Activated T-helper 1 cell treated with anti-CD3 and anti-CD28 coated beads, Interleukin-12 subunit alpha, Interleukin-12 subunit beta, Interleukin-2, Interleukin-4 antibody, amounts not matched to agents 30 ng/mL and 10 ng/mL and 1 ng/mL, durations not matched to agents 14 hours and 24 hours and 36 hours (primary cell): Measurements from ENCODE around the gene CCNL1. TPM values are rescaled to one million over a fixed set of nuclear protein-coding genes. Genes with fewer than 3 reads are reported as not detected.

Source experiments
- DNase-seq: peaks from one replicate; pipeline ENCODE4 v3.0.0; 2021; ENCODE audit warnings: low spot score
- H3K27ac Mint-ChIP-seq: one replicate; pipeline ENCODE4 v1.8.0; 2021; ENCODE audit warnings: mild to moderate bottlenecking, mixed read lengths
- H3K27me3 Mint-ChIP-seq: one replicate; pipeline ENCODE4 v1.8.0; 2022; ENCODE audit warnings: mild to moderate bottlenecking, moderate library complexity, mixed read lengths; ENCODE audit not compliant: insufficient read depth
- H3K36me3 Mint-ChIP-seq: one replicate; pipeline ENCODE4 v1.8.0; 2021; ENCODE audit warnings: low read depth, mixed read lengths
- H3K4me1 Mint-ChIP-seq: one replicate; pipeline ENCODE4 v1.8.0; 2021; ENCODE audit warnings: low read depth, mixed read lengths
- H3K4me3 Mint-ChIP-seq: one replicate; pipeline ENCODE4 v1.8.0; 2021; ENCODE audit warnings: mild to moderate bottlenecking, moderate library complexity, mixed read lengths
- H3K9me3 Mint-ChIP-seq: one replicate; pipeline ENCODE4 v1.8.0; 2021; ENCODE audit warnings: mixed read lengths
- intact Hi-C: fragments of 100-400 bp; cut with micrococcal nuclease; formaldehyde crosslinking; loops from one replicate; pipeline ENCODE4 v1.15.1; 2024
- total RNA-seq: library from RNA; stranded (reverse); gene quantifications from 2 replicates; pipeline ENCODE4 v1.2.3, GENCODE V29; 2022

CCNL1 gene
- total RNA-seq, 1 donor from 2014 or later, result 167 TPM

DNA sequence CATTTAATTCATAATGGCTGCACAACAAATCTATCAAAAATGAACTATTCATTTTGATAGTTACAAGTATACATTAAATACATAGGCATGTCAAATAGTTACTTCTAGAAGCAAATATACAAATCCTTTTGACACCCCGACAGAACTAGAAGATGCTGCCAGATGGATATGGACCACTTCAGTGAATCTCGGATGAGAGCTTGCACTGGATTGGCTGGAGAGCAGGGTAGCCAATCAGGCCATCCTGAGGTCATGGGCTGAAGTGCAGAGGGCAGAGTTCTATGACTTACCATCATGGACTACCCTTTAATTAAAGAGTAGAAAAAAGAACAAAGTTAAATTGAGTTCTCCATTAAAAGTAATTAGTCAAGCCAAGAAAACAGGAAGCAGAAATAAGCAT, 8.3 kb downstream of the CCNL1 start:
- no peaks in the 10 kb centered on the region for H3K27me3 Mint-ChIP-seq
- intact Hi-C loops, result loop anchor here (1.0 kb wide), 1 partner anchor 9 kb away; the partner anchor contains the start of gene CCNL1
- no peak overlapping the region for H3K4me3 Mint-ChIP-seq

DNA sequence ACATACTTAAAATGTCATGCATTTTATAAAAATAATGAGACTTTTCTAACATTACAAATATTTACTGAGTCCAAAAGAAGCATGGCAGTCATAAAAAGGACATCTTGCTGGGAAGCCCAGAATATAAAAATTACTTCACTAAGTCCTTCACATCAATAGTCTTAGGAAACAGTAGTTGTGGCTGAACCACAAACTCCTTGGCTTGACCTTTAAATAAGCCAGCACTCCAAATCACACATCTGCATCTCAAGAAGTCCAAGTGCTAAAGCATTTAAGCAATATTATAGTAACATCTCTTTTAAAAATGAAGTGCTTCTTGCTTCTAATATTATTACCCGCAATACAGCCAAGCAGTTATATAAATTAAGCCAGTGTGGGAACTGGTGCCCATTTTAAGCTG, 8.8 kb downstream of the CCNL1 start:
- H3K9me3 Mint-ChIP-seq, result no peaks in the 10 kb centered on the region

More for the DNA sequence above, 8.3 kb downstream of the CCNL1 start:
- H3K4me1 Mint-ChIP-seq, result peaks cover 61% of the 10 kb centered on the region
- peak overlapping the region; percentile 31 for H3K27ac Mint-ChIP-seq
- no peak for DNase-seq
- H3K36me3 Mint-ChIP-seq, result peaks cover 84% of the 10 kb centered on the region
- H3K9me3 Mint-ChIP-seq, result no peaks in the 10 kb centered on the region

DNA sequence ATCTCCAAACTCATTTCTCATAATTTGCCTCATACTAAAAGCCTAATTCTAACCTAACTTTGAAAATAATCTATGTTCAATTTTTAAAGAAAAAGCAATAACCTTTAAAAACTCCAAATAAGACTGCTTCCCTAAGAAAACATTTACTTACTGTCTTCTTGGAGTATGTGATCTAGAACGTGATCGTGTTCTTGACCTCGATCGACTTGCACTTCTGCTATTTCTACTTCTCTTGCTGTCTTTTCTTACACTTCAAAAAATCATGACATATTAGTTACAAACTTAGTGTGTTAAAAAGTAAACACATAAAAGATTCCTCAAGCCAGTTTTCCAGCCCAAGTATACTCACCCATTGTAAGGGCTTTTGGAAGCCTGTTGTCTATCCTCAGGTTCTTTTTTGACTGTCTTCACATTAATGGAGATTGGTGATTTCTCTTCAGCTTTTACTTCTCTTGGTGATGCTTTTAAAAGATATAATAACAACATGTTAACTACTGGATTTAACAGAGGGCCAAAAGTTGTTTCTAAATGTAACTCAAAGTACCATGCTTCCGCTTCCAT, 10.7 kb downstream of the CCNL1 start:
- H3K4me1 Mint-ChIP-seq, result peaks cover 37% of the 10 kb centered on the region
- intact Hi-C loops, result loop anchor here (1.0 kb wide), 1 partner anchor 8 kb away; no protein-coding TSS in a partner anchor

More for the DNA sequence above, 8.8 kb downstream of the CCNL1 start:
- H3K36me3 Mint-ChIP-seq, result peaks cover 82% of the 10 kb centered on the region
- no peak for DNase-seq
- H3K27ac Mint-ChIP-seq, result no peak overlapping the region
- no peaks in the 10 kb centered on the region for H3K27me3 Mint-ChIP-seq
- intact Hi-C loops, result no loop called here
- peaks cover 56% of the 10 kb centered on the region for H3K4me1 Mint-ChIP-seq
- no peak overlapping the region for H3K4me3 Mint-ChIP-seq

DNA sequence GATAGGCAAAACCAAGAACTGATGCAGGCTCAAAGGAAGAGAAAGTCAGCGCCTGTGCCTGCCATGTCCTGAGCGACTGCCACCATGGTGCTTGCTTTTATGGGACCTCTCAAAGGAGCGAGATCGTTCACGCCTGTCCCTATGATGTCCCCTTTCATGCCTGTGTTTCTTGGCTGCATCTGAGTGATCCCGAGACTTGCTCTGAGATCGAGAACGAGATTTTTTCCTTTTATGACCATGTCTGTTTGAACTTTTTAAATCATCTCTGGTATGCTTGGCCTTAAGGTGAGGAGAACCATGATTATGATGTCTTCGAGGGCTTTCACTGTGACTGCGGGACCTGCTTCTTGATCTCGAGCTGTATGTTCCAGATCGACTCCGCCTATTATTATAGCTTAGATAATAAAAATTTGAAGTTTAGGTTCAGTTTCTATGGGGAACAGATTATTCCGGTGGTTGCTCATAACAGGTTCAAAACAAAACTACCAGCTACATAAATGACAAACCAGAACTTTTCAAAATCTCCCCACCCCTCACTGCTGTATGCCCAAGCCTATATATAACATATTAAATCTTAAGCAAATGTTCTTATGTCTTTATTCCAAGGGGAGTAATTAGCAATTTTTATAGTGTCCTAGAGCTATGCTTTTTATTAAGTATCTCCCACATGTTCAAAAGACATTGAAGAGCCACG, 11.6 kb downstream of the CCNL1 start:
- no peak for DNase-seq
- Mint-ChIP-seq H3K36me3 (peaks cover 78% of the 10 kb centered on the region), H3K27me3 (no peaks in the 10 kb centered on the region), H3K4me3 (no peak overlapping the region), H3K9me3 (no peaks in the 10 kb centered on the region), H3K27ac (peak overlapping the region; percentile 53), H3K4me1 (peaks cover 30% of the 10 kb centered on the region)
- intact Hi-C loops, result no loop called here

More for the DNA sequence above, 10.7 kb downstream of the CCNL1 start:
- H3K36me3 Mint-ChIP-seq, result peaks cover 78% of the 10 kb centered on the region
- no peak overlapping the region for H3K4me3 Mint-ChIP-seq
- peak overlapping the region; percentile 38 for H3K27ac Mint-ChIP-seq
- no peak for DNase-seq
- no peaks in the 10 kb centered on the region for H3K27me3 Mint-ChIP-seq
- no peaks in the 10 kb centered on the region for H3K9me3 Mint-ChIP-seq

DNA sequence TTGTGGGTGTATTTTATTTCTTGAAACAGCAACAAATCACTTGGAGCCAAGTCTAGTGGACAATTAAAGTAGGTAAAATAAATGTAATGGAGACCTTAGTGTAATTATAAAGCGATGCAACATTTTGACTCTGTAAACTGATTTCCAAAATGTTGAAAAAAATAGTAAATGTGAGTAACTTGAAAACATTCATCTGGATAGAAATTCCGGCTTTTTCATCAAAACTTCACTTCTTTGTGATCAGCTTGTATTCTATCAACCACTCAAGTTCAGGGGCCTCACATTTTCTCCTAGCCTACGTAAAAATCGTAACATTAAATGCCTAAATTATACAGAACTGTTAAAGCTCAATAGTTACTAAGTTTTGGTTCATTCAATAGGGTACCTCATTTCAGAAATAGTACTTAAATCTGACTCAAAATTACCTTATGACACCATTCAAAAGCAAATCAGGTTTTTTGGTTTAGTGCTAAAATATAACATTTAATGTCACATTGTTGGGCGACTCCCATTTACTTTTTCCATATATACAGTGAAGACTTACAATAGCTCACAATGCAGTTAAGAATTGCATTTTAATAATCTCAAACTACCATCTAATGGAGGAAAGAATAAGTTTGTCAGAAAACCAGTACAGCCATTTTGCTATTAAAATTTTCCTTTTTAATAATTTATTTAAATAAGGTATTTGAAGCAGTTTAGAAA, 12.7 kb downstream of the CCNL1 start:
- Mint-ChIP-seq H3K4me1 (peaks cover 27% of the 10 kb centered on the region), H3K27me3 (no peaks in the 10 kb centered on the region), H3K4me3 (no peak overlapping the region), H3K9me3 (no peaks in the 10 kb centered on the region), H3K27ac (no peak overlapping the region), H3K36me3 (peaks cover 73% of the 10 kb centered on the region)
- DNase-seq, result no peak
- intact Hi-C loops, result no loop called here

DNA sequence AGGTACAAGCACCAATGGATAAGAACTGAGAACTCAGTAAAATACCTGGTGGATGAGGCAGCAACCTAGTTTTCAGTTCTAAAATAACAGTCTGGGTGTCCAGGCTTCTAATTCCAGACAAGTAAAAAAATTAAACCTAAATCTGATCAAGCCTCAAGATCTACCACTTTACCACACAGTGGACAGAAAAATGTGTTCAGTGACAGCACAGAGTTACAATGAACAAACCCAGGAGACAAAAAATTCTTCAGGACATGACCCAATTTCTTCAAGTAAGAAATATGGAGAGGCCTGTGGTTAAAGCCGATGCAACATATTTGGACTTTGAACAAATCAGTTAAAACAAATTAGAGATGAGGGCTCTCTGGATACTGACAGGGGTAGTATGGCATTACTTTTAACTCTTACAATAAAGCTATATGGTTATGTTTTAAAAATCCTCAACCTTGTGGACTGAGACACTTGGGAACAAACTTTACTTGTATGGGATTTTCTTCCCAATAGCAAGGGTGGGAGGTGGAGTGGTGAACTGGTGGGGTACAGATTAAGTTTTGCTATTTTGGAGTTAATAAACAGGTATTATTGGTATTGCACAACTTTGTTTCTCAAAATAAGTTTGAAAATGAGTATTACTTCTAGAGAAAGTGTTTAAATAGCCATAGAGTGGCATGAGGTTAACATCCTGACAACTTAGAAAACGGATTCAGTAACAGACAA, 14.2 kb downstream of the CCNL1 start:
- Mint-ChIP-seq H3K4me3 (no peak overlapping the region), H3K36me3 (peaks cover 63% of the 10 kb centered on the region)

DNA sequence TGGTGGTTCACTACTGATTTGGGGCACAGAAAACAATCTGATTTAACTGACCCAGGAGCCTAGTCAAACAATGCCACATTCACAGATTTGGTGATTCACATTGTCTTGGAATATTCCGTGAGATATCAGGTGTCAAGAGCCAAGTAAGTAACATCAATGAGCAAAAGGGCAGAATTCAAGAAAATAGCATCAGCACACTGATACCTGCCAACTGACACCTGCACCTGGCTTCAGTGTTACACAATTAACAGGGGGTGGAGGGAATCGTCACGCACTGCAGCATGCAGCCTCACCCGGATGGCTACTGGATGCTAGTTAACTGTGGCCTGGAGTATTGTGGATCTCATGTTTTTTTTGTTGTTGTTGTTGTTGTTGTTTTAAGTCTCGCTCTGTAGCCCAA, 17.6 kb downstream of the CCNL1 start:
- Mint-ChIP-seq H3K27me3 (no peaks in the 10 kb centered on the region), H3K9me3 (no peaks in the 10 kb centered on the region), H3K4me1 (peaks cover 3% of the 10 kb centered on the region), H3K27ac (no peak overlapping the region), H3K36me3 (peaks cover 49% of the 10 kb centered on the region), H3K4me3 (no peak overlapping the region)
- no peak for DNase-seq
- intact Hi-C loops, result loop anchor here (2.0 kb wide), 1 partner anchor 14 kb away; no protein-coding TSS in a partner anchor

More for the DNA sequence above, 14.2 kb downstream of the CCNL1 start:
- no peaks in the 10 kb centered on the region for H3K9me3 Mint-ChIP-seq
- H3K27ac Mint-ChIP-seq, result peak overlapping the region; percentile 22
- intact Hi-C loops, result no loop called here
- no peak for DNase-seq
- no peaks in the 10 kb centered on the region for H3K27me3 Mint-ChIP-seq
- H3K4me1 Mint-ChIP-seq, result peaks cover 13% of the 10 kb centered on the region

DNA sequence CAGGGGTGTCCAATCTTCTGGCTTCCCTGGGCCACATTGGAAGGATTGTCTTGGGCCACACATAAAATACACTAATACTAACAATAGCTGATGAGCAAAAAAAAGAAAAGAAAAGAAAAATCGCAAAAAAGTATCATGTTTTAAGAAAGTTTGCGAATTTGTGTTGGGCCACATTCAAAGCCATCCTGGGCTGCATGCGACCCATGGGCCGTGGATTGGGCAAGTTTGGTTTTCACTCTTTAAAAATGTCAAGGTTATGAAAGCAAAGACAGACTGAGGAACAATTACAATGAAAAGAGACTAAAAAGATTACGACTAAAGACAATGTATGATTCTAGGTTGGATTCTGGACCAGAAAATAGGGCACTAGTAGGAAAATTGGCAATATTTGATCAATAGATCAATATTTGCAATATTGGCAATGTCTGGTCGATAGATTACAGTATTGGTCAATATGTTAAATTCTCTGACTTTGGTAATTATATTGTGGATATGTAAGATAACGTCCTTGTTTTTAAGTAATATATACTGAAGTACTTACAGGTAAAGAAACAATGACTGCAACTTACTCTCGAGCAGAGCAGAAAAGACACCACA, 19.9 kb downstream of the CCNL1 start:
- no peak overlapping the region for H3K4me3 Mint-ChIP-seq
- no peaks in the 10 kb centered on the region for H3K9me3 Mint-ChIP-seq
- intact Hi-C loops, result loop anchor here (5.0 to 10.0 kb wide), 3 partner anchors 125 to 1098 kb away; no protein-coding TSS in a partner anchor
- H3K27ac Mint-ChIP-seq, result no peak overlapping the region
- H3K4me1 Mint-ChIP-seq, result peaks cover 25% of the 10 kb centered on the region
- no peaks in the 10 kb centered on the region for H3K27me3 Mint-ChIP-seq
- no peak for DNase-seq
- peaks cover 34% of the 10 kb centered on the region for H3K36me3 Mint-ChIP-seq

DNA sequence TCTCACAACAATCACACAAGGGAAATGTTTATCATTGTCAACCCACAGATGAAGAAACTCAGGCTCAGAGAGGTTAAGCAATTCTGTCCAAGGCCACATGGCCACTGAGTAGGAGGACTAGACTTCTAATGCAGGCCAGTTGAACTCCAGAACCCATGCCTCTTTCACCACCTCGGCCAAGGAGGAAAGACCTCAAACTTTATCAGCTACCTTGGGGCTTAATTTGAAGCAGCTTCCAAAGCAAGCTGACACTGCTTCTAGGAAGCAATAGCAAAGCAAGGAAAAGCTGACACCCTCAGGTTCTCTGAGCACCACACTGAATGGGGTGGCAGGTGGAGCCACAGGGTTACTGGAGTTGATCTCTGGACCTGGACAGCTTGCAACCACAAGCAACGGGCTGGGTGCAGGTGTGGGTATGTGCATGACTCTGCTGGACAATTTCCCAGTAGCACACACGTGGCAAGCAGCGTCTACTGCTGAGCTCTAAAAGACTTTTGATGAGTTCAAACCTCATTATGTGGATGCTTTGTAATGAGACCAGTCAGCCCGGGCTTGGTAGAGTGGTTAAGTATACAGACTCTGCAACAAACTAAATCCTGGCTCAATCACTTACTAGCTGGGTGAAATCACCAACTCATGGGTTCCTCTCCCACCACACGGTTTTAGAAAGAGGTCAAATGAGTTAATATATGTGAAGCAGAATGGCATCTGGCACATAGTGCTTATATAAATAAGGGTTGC, 23.1 kb downstream of the CCNL1 start:
- H3K27ac Mint-ChIP-seq, result peak overlapping the region; percentile 35
- intact Hi-C loops, result loop anchor here (1.0 to 10.0 kb wide), 9 partner anchors 8 to 1095 kb away; partner anchors contain the start of gene SSR3
- H3K4me1 Mint-ChIP-seq, result peaks cover 57% of the 10 kb centered on the region
- peaks cover 18% of the 10 kb centered on the region for H3K36me3 Mint-ChIP-seq
- no peaks in the 10 kb centered on the region for H3K27me3 Mint-ChIP-seq
- no peak overlapping the region for H3K4me3 Mint-ChIP-seq
- no peak for DNase-seq
- H3K9me3 Mint-ChIP-seq, result no peaks in the 10 kb centered on the region

DNA sequence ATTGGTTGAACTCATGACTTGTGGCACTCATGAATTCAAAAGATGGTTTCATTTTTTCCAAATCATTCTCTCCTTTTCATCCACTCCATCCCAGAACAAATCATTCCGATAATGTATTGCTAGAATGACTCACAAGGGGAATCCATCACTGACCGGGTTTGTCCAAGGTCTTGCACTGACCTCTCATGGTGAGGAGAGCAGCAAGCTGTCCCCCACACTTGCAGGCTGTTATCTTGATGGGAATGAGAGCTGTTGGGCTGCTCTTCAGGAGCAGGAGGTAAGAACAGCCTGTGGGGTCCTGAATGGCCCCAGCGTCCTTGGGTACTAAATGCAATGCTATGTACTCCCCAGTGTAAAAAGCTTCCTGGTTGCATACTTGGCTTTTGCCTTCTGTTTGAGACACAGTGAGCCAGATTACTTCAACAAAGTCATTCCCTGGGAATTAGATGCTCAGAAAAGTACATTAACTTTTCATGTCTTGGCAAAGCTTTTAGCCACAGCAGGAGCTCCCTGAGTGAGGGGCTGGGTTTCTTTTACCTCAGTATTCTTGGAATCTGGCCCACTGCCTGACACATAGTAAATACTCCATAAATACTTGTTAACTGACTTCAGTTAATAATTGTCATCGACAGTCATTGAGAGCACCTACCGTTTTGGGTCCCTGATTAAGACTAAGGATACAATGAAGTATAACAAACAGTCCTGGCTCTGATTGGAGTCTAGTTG, 24.1 kb downstream of the CCNL1 start:
- H3K36me3 Mint-ChIP-seq, result peaks cover 18% of the 10 kb centered on the region
- peak overlapping the region; percentile 45 for H3K4me3 Mint-ChIP-seq
- peak overlapping the region; percentile 35 for H3K27ac Mint-ChIP-seq
- H3K9me3 Mint-ChIP-seq, result no peaks in the 10 kb centered on the region
- no peaks in the 10 kb centered on the region for H3K27me3 Mint-ChIP-seq
- intact Hi-C loops, result loop anchor here (2.0 to 10.0 kb wide), 4 partner anchors 121 to 1094 kb away; partner anchors contain the start of gene SSR3
- no peak for DNase-seq
- H3K4me1 Mint-ChIP-seq, result peaks cover 67% of the 10 kb centered on the region

DNA sequence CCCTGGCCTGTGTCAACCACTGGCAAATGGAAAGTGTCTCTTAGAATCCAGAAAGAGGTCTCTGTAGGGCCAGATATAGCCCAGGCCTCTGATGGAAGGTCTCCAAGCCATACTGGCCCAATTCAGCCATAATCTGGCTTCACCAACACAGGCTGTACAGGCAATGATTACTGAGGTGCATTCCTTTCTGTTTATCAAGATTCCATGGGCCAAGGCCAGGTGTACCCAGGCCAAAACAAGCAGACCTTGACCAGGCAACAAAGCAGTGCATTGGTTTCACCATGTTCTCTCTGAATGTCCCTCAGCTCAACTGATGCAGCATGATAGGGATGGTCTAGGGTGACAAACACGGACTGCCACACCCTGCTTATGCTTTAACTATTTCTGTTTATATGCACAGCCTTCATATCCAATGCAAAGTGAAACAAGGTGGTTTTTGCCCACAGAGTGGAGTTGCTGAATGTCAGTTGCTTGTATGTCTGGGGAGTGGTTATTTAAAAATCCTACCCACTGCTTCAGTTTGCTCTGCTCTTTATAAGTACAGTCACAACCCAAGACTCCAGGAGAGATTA, 25.2 kb downstream of the CCNL1 start:
- intact Hi-C loops, result loop anchor here (5.0 to 10.0 kb wide), 3 partner anchors 120 to 1092 kb away; no protein-coding TSS in a partner anchor
- Mint-ChIP-seq H3K4me1 (peaks cover 76% of the 10 kb centered on the region), H3K36me3 (peaks cover 16% of the 10 kb centered on the region), H3K9me3 (no peaks in the 10 kb centered on the region), H3K27me3 (no peaks in the 10 kb centered on the region), H3K27ac (peak overlapping the region; percentile 71), H3K4me3 (no peak overlapping the region)
- DNase-seq, result peak; percentile 54
